GM08714 (cell line): ENCODE data around the gene LZTS3.
"Not testable (repeated sequence)": the region's sequence is repeated elsewhere in the genome, so short reads cannot be mapped to it uniquely, and the experiment has no call there.

Experiments
- H3K4me3 ChIP-seq: fragments of 200-500 bp; sonication (Bioruptor generic); 2 replicates; pipeline ENCODE4 v1.5.1; 2014; ENCODE audit warnings: mild to moderate bottlenecking, low read length, inconsistent platforms
- ZNF274 ChIP-seq: IDR thresholded peaks from 2 replicates; pipeline ENCODE4 v1.6.1; 2012; ENCODE audit warnings: mild to moderate bottlenecking, low read depth, low read length

LZTS3 gene

GRCh38 chr20:3123542-3123941 is 49.8 kb downstream of the LZTS3 start:
- H3K4me3 ChIP-seq, result no peak overlapping the region
- no peak for TF ChIP-seq ZNF274

- no peak for TF ChIP-seq ZNF274
- no peak overlapping the region for H3K4me3 ChIP-seq
Measured at GRCh38 chr20:3121955-3122610, 51.3 kb downstream of the LZTS3 start.

GRCh38 chr20:3121271-3121911 is 52.0 kb downstream of the LZTS3 start:
- H3K4me3 ChIP-seq, result no peak overlapping the region
- TF ChIP-seq ZNF274, result no peak

GRCh38 chr20:3119044-3119443 is 54.3 kb downstream of the LZTS3 start:
- no peak for TF ChIP-seq ZNF274
- no peak overlapping the region for H3K4me3 ChIP-seq

GRCh38 chr20:3117839-3118379 is 55.4 kb downstream of the LZTS3 start:
- not testable (repeated sequence) for H3K4me3 ChIP-seq

- H3K4me3 ChIP-seq, result no peak overlapping the region
- TF ChIP-seq ZNF274, result no peak
Measured at GRCh38 chr20:3116341-3116740, 57.0 kb downstream of the LZTS3 start.

- TF ChIP-seq ZNF274, result no peak
- no peak overlapping the region for H3K4me3 ChIP-seq
Measured at GRCh38 chr20:3115190-3116107, 57.9 kb downstream of the LZTS3 start.
